ENCODE results near the gene CLCNKB.

CLCNKB gene

DNA sequence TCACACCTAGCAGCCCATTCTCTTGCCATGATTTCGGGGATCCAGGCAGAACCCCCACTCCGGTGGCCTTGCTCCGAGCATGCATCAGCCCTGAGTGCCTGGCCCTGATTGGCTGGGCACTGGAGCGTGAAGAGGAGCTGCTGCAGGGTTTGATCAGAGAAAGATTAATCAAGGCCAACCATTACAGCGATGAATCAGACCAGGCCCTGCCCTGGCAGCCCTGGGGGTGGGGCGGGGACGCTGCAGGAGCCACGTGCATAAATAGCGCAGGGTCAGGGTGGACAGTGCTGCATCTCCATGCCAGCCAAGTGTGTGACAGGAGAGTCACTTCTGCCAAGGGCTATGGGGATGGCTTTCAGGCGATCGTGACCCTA lies 33.3 kb downstream of the CLCNKB start:
- TF ChIP-seq, protein P1, sequence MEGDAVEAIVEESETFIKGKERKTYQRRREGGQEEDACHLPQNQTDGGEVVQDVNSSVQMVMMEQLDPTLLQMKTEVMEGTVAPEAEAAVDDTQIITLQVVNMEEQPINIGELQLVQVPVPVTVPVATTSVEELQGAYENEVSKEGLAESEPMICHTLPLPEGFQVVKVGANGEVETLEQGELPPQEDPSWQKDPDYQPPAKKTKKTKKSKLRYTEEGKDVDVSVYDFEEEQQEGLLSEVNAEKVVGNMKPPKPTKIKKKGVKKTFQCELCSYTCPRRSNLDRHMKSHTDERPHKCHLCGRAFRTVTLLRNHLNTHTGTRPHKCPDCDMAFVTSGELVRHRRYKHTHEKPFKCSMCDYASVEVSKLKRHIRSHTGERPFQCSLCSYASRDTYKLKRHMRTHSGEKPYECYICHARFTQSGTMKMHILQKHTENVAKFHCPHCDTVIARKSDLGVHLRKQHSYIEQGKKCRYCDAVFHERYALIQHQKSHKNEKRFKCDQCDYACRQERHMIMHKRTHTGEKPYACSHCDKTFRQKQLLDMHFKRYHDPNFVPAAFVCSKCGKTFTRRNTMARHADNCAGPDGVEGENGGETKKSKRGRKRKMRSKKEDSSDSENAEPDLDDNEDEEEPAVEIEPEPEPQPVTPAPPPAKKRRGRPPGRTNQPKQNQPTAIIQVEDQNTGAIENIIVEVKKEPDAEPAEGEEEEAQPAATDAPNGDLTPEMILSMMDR (IDR thresholded peaks at IDR 0.05) = no peak

DNA sequence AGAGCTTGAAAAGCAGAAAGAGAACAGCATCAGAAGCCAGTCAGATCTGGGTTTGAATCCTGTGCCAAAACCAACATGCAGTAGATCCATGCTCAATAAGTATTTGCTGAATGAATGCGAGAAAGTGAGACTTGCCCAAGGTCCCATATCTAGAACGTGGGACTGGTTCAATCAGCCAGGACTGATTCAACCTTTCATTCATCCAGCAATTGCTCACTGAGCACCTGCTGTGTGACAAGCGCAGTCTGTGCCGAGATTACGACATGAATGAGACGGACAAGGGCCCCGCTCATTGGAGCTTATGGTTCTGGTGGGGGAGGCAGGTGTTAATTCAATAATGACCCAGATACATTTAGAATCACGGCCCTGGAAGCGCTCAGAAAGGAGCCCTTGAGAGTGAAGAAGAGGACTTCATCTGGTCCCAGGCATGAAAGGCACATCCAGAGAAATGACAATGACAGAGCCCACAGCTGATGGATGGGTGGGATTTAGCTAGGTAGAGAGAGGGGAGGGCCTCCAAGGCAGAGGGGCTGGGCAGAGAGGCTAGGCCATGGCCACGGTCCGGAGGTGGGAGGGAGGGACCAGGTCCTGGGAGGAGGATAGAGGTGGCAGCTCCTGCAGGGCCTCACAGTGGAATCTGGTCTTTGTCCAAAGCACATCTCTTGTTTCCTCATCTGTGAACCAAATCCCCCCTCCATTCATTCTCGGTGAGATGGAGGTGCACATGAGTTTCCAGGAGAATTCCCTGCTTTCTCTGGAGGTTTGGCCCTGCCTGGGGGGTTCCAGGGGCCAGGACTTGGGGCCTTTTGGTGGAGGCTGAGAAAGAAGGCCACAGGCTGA lies 34.0 kb downstream of the CLCNKB start:
- TF ChIP-seq, protein P1 (IDR thresholded peaks at IDR 0.05) = no peak

DNA sequence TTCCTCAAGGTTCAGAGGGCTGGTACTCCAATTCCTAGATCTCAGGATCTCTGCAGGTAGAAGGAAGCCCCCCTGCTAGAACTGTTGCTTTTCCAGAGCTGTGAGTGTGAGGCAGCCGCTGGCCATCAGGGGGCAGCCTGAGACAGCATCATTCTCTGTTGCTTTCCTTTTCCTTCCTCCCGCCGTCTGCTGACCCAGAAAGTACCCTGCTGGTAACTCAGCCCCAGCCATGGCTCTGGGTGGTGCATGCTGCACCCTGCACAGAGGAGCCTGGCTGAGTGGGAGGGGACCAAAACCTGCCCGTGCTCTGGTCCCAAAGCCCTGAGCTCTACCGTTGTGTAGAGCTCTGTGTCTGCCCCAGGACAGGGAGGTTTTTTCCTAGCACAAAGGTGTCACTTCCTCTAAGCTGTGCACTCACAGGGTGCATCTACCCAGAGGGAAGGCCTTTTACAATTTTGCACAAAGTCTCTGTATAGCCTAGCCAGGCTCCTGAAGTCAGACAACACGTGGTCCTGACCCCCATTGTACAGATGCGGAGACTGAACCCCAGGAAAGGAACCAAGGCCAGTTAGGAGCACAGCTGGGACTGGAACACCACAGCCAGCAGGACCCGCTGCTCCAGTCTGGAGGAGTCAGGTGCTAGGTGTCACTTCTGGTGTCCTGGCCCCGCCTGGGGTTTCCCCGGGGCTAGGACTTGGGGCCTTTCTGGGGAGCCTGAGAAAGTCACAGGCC lies 35.5 kb downstream of the CLCNKB start:
- TF ChIP-seq, protein P1 (IDR thresholded peaks at IDR 0.05) = peak; percentile 60

DNA sequence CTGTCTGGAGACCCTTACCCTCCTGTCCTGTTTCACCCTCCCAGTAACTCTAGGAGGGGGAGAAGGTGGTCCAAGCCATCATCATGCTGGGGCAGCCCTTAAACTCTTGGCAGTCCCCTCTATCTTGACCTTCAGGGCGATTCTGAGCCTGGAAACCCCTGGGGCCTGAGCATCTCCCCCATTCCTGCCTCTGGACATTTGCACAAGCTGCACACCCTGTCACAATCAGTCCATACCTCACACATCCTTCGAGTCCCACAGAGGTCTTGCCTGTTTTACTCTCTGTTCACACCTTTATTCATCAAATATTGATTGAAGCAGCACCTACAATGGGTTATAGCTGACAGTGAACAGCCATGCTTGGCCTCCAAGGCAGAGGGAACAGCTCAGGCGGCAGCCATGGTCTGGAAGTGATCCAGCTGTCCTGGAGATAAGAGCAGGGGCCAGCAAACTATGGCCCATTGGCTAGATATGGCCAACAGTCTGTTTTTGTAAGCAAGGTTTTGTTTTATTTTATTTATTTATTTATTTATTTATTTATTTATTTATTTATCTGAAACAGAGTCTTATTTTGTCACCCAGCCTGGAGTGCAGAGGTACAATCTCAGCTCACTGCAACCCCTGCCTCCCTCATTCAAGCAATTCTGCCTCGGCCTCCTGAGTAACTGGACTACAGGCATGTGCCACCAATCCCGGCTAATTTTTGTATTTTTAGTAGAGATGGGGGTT lies 37.0 kb downstream of the CLCNKB start:
- TF ChIP-seq, protein P1 (IDR thresholded peaks at IDR 0.05) = no peak

DNA sequence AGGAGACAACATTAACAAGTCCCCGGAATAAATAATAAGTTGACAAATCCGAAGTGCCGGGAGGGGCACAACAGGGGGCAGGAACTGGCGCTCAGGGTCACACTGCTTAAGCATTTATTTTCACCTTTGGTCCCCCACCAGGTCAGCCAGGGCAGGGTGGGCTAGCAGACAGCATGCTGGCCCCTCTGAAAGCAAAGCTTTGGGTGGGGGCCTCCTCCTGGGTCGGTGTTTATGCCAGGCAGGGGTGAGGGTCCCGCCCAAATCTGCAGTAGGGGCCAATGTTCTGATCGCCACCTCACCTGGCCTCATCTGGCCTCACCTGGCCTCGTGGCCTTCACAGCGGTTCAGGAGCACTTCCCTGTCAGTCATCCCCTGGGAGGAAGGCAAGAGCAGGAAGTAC lies 38.1 kb downstream of the CLCNKB start:
- TF ChIP-seq, protein P1 (IDR thresholded peaks at IDR 0.05) = no peak

DNA sequence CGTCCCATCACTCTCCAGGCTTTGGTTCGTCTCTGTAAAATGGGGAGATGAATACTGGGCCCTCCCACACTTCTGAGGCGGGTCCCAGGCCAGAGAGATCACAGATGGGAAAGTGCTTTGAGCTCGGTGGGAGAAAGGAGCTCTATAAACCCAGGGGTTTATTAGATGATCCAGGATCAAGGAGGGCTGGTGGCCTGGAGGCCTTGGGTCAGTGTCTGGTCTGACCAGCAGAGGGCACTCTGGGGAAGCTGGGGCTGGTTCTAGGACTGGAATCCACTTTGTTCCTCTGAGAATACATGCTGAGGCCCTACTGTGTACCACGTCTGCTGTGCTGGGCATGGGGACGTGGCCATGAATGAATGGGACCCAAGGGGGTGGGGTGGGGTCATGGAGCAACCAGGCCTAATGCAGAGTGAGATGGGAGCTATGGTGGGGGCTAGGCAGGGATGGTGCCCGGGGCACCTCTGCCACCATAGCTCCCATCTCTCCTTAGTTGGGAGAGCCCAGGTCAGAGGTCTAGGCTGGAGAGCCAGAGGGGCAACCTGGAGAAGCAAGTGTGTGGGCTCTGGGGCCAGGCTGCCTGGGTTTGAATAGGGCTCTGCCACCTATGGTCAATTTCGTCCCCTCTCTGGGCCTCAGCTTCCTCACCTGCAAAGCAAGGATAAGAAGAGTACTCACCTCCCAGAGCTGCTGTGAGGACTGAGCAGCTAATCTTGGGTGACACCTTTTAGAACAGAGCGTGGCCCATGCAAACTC lies 38.9 kb downstream of the CLCNKB start:
- TF ChIP-seq, protein P1 (IDR thresholded peaks at IDR 0.05) = peak; percentile 68

DNA sequence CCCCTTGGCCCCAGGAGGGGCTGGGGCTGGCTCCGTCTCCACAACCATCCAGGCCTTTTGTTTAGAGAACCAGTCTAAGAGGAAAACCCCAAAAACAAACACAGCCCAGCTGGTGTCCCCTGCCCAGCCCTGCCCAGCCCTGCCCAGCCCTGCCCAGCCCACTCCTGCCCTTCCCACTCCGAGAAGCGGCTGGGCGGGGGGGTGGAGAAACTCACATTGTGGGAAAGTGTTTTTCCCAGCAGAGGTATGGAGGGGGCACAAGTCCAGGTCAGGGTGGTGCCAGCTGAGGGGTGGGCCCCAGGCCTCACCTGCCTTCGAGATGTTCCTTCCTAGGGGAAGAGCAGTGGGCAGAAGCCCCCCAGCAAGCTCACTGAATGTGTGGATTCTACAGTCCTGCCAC lies 39.9 kb downstream of the CLCNKB start:
- TF ChIP-seq, protein P1 (IDR thresholded peaks at IDR 0.05) = no peak

Data from LNCAP (cell line).